Measurements from ENCODE around the gene JMJD8. TPM values are rescaled to one million over a fixed set of nuclear protein-coding genes. Genes with fewer than 3 reads are reported as not detected.

The JMJD8 gene
- total RNA-seq, 1 donor from 2014 or later: 23.5 TPM

Other genes with a start within 250 kb of the JMJD8 start
- gene CAPN15, start 156.6 kb downstream of the JMJD8 start, total RNA-seq: 12.2 TPM
- not detected for gene PRR35, start 123.9 kb downstream of the JMJD8 start, total RNA-seq
- 0.69 TPM for gene NHLRC4, start 117.3 kb downstream of the JMJD8 start, total RNA-seq
- gene PIGQ, start 114.4 kb downstream of the JMJD8 start, total RNA-seq: 28.8 TPM
- 24.2 TPM for gene RAB40C, start 94.3 kb downstream of the JMJD8 start, total RNA-seq
- 0.46 TPM for gene WFIKKN1, start 53.3 kb downstream of the JMJD8 start, total RNA-seq
- 30.7 TPM for gene METTL26, start 48.0 kb downstream of the JMJD8 start, total RNA-seq
- 13.8 TPM for gene MCRIP2, start 42.5 kb downstream of the JMJD8 start, total RNA-seq
- gene WDR90, start 35.0 kb downstream of the JMJD8 start, total RNA-seq: 12.5 TPM
- gene RHOT2, start 16.2 kb downstream of the JMJD8 start, total RNA-seq: 33.7 TPM
- gene RHBDL1, start 8.7 kb downstream of the JMJD8 start, total RNA-seq: 7.4 TPM
- gene STUB1, start 3.9 kb downstream of the JMJD8 start, total RNA-seq: 81.2 TPM
- 5.1 TPM for gene WDR24, start 6.1 kb upstream of the JMJD8 start, total RNA-seq
- gene FBXL16, start 21.5 kb upstream of the JMJD8 start, total RNA-seq: 10.8 TPM
- gene METRN, start 30.8 kb upstream of the JMJD8 start, total RNA-seq: 74.5 TPM
- gene ANTKMT, start 36.8 kb upstream of the JMJD8 start, total RNA-seq: 19.6 TPM
- gene CCDC78, start 42.1 kb upstream of the JMJD8 start, total RNA-seq: 8.8 TPM
- gene HAGHL, start 42.8 kb upstream of the JMJD8 start, total RNA-seq: 12.2 TPM
- gene CIAO3, start 56.7 kb upstream of the JMJD8 start, total RNA-seq: 51.4 TPM
- not detected for gene MSLN, start 76.4 kb upstream of the JMJD8 start, total RNA-seq
- gene RPUSD1, start 104.0 kb upstream of the JMJD8 start, total RNA-seq: 13.6 TPM
- 7.2 TPM for gene CHTF18, start 104.3 kb upstream of the JMJD8 start, total RNA-seq
- gene GNG13, start 116.4 kb upstream of the JMJD8 start, total RNA-seq: not detected